ENCODE results near the gene RPS26. TPM values are rescaled to one million over a fixed set of nuclear protein-coding genes. Genes with fewer than 3 reads are reported as not detected.
A peak's percentile ranks its signal among the peaks of the same experiment; 100 is the strongest.

Gene RPS26
- polyA plus RNA-seq, 1 donor from 2014 or later, result 598 TPM

DNA sequence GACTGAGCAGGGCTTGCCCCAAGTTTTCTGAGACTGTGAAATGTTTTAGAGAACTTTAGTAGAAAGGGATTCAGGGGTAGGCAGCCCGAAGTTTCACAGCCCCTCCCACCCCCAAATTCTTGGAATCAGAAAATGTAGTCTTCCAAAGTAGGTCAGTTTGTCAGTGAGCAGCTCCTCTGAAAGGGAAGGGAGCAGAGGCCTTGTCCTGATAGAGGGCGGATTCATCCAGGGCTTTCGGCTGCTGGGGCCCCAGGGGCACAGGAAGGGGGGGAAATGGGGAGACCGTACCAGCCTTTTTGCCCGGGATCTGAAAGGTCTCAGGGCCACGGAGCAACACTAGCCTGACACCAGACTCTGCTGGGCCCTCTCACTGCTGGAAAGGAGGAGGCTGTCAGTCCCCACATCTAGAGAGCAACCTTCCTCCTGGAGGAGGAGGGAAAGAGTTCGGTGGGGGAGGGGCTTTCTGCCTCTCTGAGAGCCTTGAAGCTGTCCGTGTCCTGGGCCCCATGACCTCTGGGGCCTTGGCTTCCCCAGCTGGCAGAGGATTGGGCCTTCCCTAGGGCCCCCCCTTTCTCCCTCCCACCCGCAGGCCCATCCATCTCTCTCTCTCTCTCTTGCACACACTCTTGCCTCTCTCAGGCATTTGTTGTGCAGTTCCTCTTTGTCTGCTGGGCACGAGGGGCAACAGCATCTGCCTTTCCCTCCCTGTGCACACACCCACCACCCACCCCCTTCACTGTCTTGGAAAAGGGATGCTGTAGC is 21.1 kb upstream of the RPS26 start, which contains the start of gene IKZF4:
Gene IKZF4, plus strand, starts transcription at position 621 of the 762 bp plus-strand sequence. CDS start 451 bp downstream, outside the sequence.
- Histone ChIP-seq H3K4me3 (ENCODE audit: low read length) (peak within 1 kb of the TSS; percentile 80), H3K36me3 (ENCODE audit: insufficient read depth, low read length) (no peaks in the 10 kb centered on the region), H3F3A (ENCODE audit: insufficient read depth, low read length, poor library complexity, severe bottlenecking) (no peaks in the 10 kb centered on the region), H3K4me2 (ENCODE audit: low read length) (peak within 1 kb of the TSS; percentile 98), H2AFZ (ENCODE audit: low read depth, low read length) (peak within 1 kb of the TSS; percentile 62), H3K9ac (ENCODE audit: low read length) (peak within 1 kb of the TSS; percentile 97), H3K27me3 (ENCODE audit: insufficient read depth, low read depth, low read length) (no peaks in the 10 kb centered on the region), H3K9me2 (ENCODE audit: insufficient read depth, low read length) (no peaks in the 10 kb centered on the region), H4K20me1 (ENCODE audit: insufficient read depth) (no peaks in the 10 kb centered on the region), H3K27ac (ENCODE audit: low read length) (peak within 1 kb of the TSS; percentile 99), H3K9me3 (ENCODE audit: low read length) (no peaks in the 10 kb centered on the region), H3K79me2 (replicated peaks; ENCODE audit: insufficient read depth, low read length) (peaks cover 35% of the 10 kb centered on the region)
- TF ChIP-seq POLR2AphosphoS5 (IDR thresholded peaks at IDR 0.05) (peak; percentile 40), SMC3 (conservative IDR thresholded peaks at IDR 0.05; ENCODE audit: poor library complexity) (no peak), EZH2 (IDR thresholded peaks at IDR 0.05; ENCODE audit: borderline replicate concordance, insufficient read depth, low read length, poor library complexity, severe bottlenecking) (no peak), REST (IDR thresholded peaks at IDR 0.05; ENCODE audit: borderline replicate concordance) (peak; percentile 89), TAF1 (IDR thresholded peaks at IDR 0.05; ENCODE audit: low read depth) (peak; percentile 84)

DNA sequence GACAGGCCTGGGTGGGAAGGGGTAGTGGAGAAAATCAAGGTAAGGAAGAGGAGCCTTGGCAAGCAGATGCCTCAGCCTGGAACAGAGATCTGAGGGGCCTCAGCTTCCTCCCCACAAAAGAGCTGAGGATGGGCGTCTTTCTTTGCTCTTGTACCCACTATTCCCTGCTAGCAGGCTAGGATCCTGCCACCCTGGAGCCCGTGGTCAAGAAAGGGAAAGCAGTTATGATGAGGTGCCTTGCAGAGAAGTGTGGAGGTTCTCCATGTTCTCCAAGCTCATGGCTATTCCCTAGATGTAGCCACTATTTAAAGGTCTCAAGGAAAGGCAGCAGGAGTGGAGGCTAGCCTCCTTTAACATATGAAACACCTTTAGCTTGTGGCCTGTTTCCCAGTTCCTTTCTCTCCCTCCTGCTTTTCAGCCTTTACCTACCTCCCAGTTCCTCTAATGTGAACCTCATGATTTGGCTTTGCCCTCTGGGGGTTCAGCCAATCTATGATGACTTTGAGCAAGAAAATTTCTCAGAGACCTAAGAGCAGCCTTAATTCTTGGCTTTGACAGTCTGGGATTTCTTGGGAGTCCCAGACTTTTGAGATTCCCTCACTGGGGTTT is 19.7 kb upstream of the RPS26 start:
- H3K27me3 ChIP-seq (ENCODE audit: insufficient read depth, low read depth, low read length), result no peaks in the 10 kb centered on the region
- H2AFZ ChIP-seq (ENCODE audit: low read depth, low read length), result peak overlapping the region; percentile 62
- no peaks in the 10 kb centered on the region for H3K9me3 ChIP-seq (ENCODE audit: low read length)
- TF ChIP-seq POLR2AphosphoS5 (IDR thresholded peaks at IDR 0.05) (no peak), REST (IDR thresholded peaks at IDR 0.05; ENCODE audit: borderline replicate concordance) (no peak)
- TF ChIP-seq, protein P1, sequence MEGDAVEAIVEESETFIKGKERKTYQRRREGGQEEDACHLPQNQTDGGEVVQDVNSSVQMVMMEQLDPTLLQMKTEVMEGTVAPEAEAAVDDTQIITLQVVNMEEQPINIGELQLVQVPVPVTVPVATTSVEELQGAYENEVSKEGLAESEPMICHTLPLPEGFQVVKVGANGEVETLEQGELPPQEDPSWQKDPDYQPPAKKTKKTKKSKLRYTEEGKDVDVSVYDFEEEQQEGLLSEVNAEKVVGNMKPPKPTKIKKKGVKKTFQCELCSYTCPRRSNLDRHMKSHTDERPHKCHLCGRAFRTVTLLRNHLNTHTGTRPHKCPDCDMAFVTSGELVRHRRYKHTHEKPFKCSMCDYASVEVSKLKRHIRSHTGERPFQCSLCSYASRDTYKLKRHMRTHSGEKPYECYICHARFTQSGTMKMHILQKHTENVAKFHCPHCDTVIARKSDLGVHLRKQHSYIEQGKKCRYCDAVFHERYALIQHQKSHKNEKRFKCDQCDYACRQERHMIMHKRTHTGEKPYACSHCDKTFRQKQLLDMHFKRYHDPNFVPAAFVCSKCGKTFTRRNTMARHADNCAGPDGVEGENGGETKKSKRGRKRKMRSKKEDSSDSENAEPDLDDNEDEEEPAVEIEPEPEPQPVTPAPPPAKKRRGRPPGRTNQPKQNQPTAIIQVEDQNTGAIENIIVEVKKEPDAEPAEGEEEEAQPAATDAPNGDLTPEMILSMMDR (IDR thresholded peaks at IDR 0.05; ENCODE audit: poor library complexity, severe bottlenecking), result no peak
- no peaks in the 10 kb centered on the region for H4K20me1 ChIP-seq (ENCODE audit: insufficient read depth)
- H3F3A ChIP-seq (ENCODE audit: insufficient read depth, low read length, poor library complexity, severe bottlenecking), result no peaks in the 10 kb centered on the region
- peak overlapping the region; percentile 80 for H3K4me3 ChIP-seq (ENCODE audit: low read length)
- H3K27ac ChIP-seq (ENCODE audit: low read length), result peak overlapping the region; percentile 99
- no peaks in the 10 kb centered on the region for H3K9me2 ChIP-seq (ENCODE audit: insufficient read depth, low read length)
- no peaks in the 10 kb centered on the region for H3K36me3 ChIP-seq (ENCODE audit: insufficient read depth, low read length)
- peak overlapping the region; percentile 97 for H3K9ac ChIP-seq (ENCODE audit: low read length)
- peak overlapping the region; percentile 98 for H3K4me2 ChIP-seq (ENCODE audit: low read length)
- peaks cover 35% of the 10 kb centered on the region for H3K79me2 ChIP-seq (replicated peaks; ENCODE audit: insufficient read depth, low read length)

Measured in neural cell (in vitro differentiated cells).